Loucy (cell line): ENCODE measurements around the gene NUP58.

Experiments
- H2AFZ ChIP-seq: fragments of 200-600 bp; sonication (generic); 2 replicates; pipeline ENCODE4 v1.6.0; 2016; ENCODE audit warnings: antibody characterized with exemption, mild to moderate bottlenecking, low read length, moderate library complexity
- H3F3A ChIP-seq: fragments of 200-600 bp; 2 replicates; pipeline ENCODE4 v1.6.0; 2016; ENCODE audit warnings: antibody characterized with exemption, low read depth, mild to moderate bottlenecking
- H3K27me3 ChIP-seq: fragments of 200-600 bp; sonication (generic); 2 replicates; pipeline ENCODE4 v1.6.1; 2014; ENCODE audit warnings: low read length, mild to moderate bottlenecking; ENCODE audit not compliant: insufficient read depth, poor library complexity, severe bottlenecking
- H3K36me3 ChIP-seq: fragments of 200-600 bp; sonication (generic); 2 replicates; pipeline ENCODE4 v1.6.1; 2016; ENCODE audit warnings: low read length; ENCODE audit not compliant: insufficient read depth
- H3K4me1 ChIP-seq: fragments of 200-600 bp; sonication (generic); 2 replicates; pipeline ENCODE4 v1.5.1; 2014; ENCODE audit warnings: low read length, mild to moderate bottlenecking; ENCODE audit not compliant: insufficient read depth, poor library complexity, severe bottlenecking
- H3K4me2 ChIP-seq: fragments of 200-600 bp; sonication (generic); 2 replicates; pipeline ENCODE4 v1.6.0; 2014; ENCODE audit warnings: antibody characterized with exemption, low read length, low read depth, mild to moderate bottlenecking; ENCODE audit not compliant: poor library complexity, severe bottlenecking
- H3K4me3 ChIP-seq: fragments of 200-600 bp; sonication (generic); 2 replicates; pipeline ENCODE4 v1.5.1; 2014; ENCODE audit warnings: low read length, mild to moderate bottlenecking, mixed read lengths; ENCODE audit not compliant: poor library complexity, severe bottlenecking
- H3K79me2 ChIP-seq: fragments of 200-600 bp; sonication (generic); 2 replicates; pipeline ENCODE4 v1.6.1; 2014; ENCODE audit warnings: low read length; ENCODE audit not compliant: insufficient read depth
- H3K9ac ChIP-seq: fragments of 200-600 bp; sonication (generic); 2 replicates; pipeline ENCODE4 v1.6.0; 2014; ENCODE audit warnings: mild to moderate bottlenecking, low read depth, low read length, moderate library complexity; ENCODE audit not compliant: poor library complexity, severe bottlenecking
- H3K9me2 ChIP-seq: fragments of 200-600 bp; sonication (generic); replicated peaks from 2 replicates; pipeline ENCODE4 v1.6.1; 2016; ENCODE audit warnings: low read depth, low read length, mixed read lengths
- H3K9me3 ChIP-seq: fragments of 200-600 bp; sonication (generic); 2 replicates; pipeline ENCODE4 v1.6.1; 2014; ENCODE audit warnings: mild to moderate bottlenecking, antibody characterized with exemption, low read length, low read depth; ENCODE audit not compliant: insufficient read depth
- H4K20me1 ChIP-seq: fragments of 200-600 bp; sonication (generic); 2 replicates; pipeline ENCODE4 v1.6.0; 2014; ENCODE audit warnings: antibody characterized with exemption, low read length, mild to moderate bottlenecking; ENCODE audit not compliant: insufficient read depth, poor library complexity, severe bottlenecking
- CTCF ChIP-seq: fragments of 200-600 bp; sonication (generic); conservative IDR thresholded peaks from 2 replicates; pipeline ENCODE4 v1.5.1; 2014; ENCODE audit warnings: mild to moderate bottlenecking, antibody characterized with exemption, low read length
- EZH2phosphoT487 ChIP-seq: fragments of 200-600 bp; IDR thresholded peaks from 2 replicates; pipeline ENCODE4 v1.6.1; 2018; ENCODE audit warnings: antibody characterized with exemption, mild to moderate bottlenecking, moderate library complexity, borderline replicate concordance

NUP58 gene

GRCh38 chr13:25377244-25377962, 76.0 kb downstream of the NUP58 start:
- H3K79me2 ChIP-seq = no peaks in the 10 kb centered on the region
- H3K9me2 ChIP-seq = no peaks in the 10 kb centered on the region
- H2AFZ ChIP-seq = no peak overlapping the region
- no peaks in the 10 kb centered on the region for H3F3A ChIP-seq
- no peaks in the 10 kb centered on the region for H4K20me1 ChIP-seq
- H3K4me1 ChIP-seq = no peaks in the 10 kb centered on the region
- H3K9ac ChIP-seq = no peak overlapping the region
- TF ChIP-seq CTCF = no peak
- no peak for TF ChIP-seq EZH2phosphoT487
- H3K36me3 ChIP-seq = no peaks in the 10 kb centered on the region
- no peaks in the 10 kb centered on the region for H3K27me3 ChIP-seq
- H3K9me3 ChIP-seq = no peaks in the 10 kb centered on the region
- no peak overlapping the region for H3K4me3 ChIP-seq
- H3K4me2 ChIP-seq = no peak overlapping the region

DNA sequence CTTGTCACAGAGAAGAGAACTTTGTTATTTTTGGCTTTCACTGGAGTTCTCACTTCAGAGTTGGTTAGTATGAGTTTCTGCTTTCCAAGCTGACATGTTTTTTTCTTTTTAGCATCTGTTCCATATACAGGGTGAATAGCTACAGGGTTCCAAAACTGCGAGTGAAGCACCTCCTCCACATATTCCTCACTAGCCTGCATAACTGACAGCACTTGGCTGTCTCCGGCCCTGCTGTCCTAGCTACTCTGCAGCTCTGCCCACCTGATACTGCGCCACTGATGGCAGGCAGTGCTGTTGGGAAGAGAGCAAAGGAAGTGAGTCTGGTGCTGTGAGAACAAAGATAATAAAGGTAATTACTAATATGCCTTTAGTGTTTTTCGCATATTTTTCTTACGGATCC, 77.1 kb downstream of the NUP58 start:
- H3K9ac ChIP-seq = no peak overlapping the region
- H3K4me1 ChIP-seq = no peaks in the 10 kb centered on the region
- H3K9me3 ChIP-seq = no peaks in the 10 kb centered on the region
- no peak overlapping the region for H2AFZ ChIP-seq
- H4K20me1 ChIP-seq = no peaks in the 10 kb centered on the region
- no peaks in the 10 kb centered on the region for H3K9me2 ChIP-seq
- no peaks in the 10 kb centered on the region for H3K79me2 ChIP-seq
- H3K4me2 ChIP-seq = no peak overlapping the region
- no peak for TF ChIP-seq EZH2phosphoT487
- TF ChIP-seq CTCF = no peak
- H3K4me3 ChIP-seq = no peak overlapping the region
- no peaks in the 10 kb centered on the region for H3K36me3 ChIP-seq
- H3F3A ChIP-seq = no peaks in the 10 kb centered on the region
- no peaks in the 10 kb centered on the region for H3K27me3 ChIP-seq

- Histone ChIP-seq H3K4me1 (no peaks in the 10 kb centered on the region), H3K79me2 (no peaks in the 10 kb centered on the region), H2AFZ (no peak overlapping the region), H3K36me3 (no peaks in the 10 kb centered on the region), H3K4me2 (no peak overlapping the region), H3K9me2 (no peaks in the 10 kb centered on the region), H3K9me3 (no peaks in the 10 kb centered on the region), H3F3A (no peaks in the 10 kb centered on the region), H4K20me1 (no peaks in the 10 kb centered on the region), H3K9ac (no peak overlapping the region), H3K4me3 (no peak overlapping the region), H3K27me3 (no peaks in the 10 kb centered on the region)
- TF ChIP-seq CTCF (no peak), EZH2phosphoT487 (no peak)
These were observed 77.6 kb downstream of the NUP58 start for GRCh38 chr13:25379011-25379410.
